Islet precursor cell (in vitro differentiated cells): Measurements from ENCODE around the gene COL24A1.
"Not testable (repeated sequence)": the region's sequence is repeated elsewhere in the genome, so short reads cannot be mapped to it uniquely, and the experiment has no call there.

Experiments
- DNase-seq: peaks from one replicate; pipeline ENCODE4 v3.0.0-alpha.2; 2018

Gene COL24A1

GRCh38 chr1:85867189-85867588 is 289.4 kb downstream of the COL24A1 start:
- no peak for DNase-seq

DNA sequence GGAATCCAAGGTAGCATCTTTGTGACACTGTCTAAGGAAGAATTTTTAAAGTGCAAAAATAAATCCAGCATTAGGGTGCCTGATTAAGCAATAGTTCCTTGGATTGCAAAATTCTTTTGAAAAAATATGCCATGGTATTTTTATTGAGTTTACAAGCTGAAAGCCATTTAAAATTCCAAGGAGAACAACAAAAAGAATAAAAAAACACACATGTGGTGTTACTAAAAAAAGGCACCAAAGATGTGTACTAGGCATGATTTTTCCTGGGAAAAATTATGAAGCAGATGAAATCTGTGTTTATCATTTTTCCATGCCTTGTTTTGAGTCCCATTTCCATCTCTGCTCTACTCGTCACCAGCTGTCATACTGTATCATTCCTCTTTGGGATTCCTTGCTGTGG is 291.4 kb downstream of the COL24A1 start:
- DNase-seq, result no peak

GRCh38 chr1:85864727-85865126 is 291.8 kb downstream of the COL24A1 start:
- no peak for DNase-seq

GRCh38 chr1:85863639-85864038 is 292.9 kb downstream of the COL24A1 start:
- not testable (repeated sequence) for DNase-seq

GRCh38 chr1:85862456-85862855 is 294.1 kb downstream of the COL24A1 start:
- DNase-seq, result no peak

DNA sequence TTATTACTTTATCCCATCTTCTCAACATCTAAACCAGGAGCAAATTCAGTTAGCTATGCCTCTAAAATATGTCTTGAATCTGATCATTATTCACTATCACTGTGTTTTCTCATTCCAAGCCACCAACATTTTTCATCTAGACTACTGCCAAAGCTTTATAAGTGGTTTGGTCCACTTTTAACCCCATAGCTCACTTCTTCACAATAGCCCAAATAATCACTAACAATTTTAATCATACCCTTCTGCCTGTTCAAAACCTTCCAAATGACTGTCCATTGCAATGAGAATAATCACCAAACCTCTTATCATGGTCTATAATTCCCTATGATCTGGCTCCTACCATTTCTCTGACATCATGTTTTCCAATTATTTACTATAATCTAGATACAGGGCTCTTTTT is 298.6 kb downstream of the COL24A1 start:
- DNase-seq, result no peak

DNA sequence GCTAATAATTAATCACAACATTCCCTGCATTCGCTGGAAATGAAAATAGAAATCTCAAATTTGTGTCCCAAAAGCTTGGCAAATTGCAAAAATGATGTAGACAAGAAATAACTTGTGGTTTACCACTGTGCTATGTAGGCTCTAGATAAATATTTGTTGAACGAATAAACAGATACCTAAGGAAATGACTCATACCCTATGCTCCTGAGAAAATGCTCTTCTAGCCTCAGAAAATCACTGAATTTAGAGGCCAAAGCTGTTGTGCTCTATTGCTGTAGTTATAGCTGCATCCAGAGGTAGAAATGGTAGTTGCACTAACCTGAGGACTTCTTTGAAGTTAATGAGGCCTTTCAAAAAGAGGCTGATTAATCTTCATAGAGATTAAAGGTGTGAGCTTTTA is 306.3 kb downstream of the COL24A1 start:
- DNase-seq, result no peak

- no peak for DNase-seq
Observed at GRCh38 chr1:85849660-85850059, 306.9 kb downstream of the COL24A1 start.

- DNase-seq, result no peak
Observed at GRCh38 chr1:85847356-85847755, 309.2 kb downstream of the COL24A1 start.

- DNase-seq, result no peak
Observed at GRCh38 chr1:85846706-85847105, 309.9 kb downstream of the COL24A1 start.

DNA sequence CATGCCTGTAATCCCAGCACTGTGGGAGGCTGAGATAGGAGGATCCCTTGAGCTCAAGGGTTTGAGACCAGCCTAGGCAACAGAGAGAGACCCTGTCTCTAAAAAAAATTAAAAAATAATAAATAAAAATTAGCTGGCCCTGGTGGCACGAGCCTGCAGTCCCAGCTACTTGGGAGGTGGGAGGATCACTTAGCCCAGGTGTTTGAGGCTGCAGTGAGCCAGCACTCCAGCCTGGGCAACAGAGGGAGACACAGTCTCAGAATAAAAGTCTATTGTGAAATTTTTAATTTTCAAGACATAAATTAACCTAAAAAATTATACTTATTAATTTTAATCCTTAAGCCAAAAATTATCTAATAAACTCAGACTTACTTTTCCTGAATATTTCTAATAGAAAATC is 317.1 kb downstream of the COL24A1 start:
- no peak for DNase-seq

DNA sequence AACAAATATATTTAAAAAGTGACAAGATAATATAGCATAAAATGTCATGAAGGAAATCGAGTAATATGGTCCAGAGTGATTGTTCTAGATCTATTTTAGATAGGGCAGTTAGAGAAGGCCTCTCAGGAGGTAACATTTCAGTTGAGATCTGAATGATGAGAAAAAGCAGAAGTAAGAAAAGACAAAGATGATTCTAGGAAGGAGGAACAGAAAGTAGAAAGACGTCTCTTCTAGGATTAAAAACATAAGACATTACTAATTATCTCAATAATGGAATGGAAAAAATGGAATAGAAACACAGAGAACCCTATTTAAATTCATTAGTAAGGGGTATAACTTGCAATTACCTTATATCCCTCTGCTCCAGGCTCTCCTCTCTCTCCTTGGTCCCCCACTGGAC is 318.3 kb downstream of the COL24A1 start:
- no peak for DNase-seq

DNA sequence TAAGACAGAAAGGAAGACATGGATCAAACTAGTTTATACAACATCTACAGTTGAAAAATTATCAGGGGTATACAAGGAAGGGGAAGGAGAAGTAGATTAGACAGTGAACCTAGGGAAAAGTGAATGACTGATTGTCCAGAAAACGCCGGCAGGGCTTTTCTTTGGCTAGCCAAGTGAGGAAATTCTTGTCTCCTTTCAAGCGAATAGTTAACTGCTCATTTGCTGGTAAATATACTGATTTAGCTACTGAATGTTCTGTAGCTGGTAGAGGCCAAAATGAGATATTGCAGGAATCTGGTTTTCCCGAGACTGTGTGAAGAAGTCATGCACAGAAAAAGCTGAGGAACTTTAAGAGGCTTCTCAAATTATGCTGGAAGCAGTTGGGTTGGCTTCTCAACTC is 319.8 kb downstream of the COL24A1 start:
- no peak for DNase-seq

DNA sequence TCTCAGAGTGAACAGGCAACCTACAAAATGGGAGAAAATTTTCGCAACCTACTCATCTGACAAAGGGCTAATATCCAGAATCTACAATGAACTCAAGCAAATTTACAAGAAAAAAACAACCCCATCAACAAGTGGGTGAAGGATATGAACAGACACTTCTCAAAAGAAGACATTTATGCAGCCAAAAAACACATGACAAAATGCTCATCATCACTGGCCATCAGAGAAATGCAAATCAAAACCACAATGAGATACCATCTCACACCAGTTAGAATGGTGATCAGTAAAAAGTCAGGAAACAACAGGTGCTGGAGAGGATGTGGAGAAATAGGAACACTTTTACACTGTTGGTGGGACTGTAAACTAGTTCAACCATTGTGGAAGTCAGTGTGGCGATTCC is 323.4 kb downstream of the COL24A1 start:
- not testable (repeated sequence) for DNase-seq

DNA sequence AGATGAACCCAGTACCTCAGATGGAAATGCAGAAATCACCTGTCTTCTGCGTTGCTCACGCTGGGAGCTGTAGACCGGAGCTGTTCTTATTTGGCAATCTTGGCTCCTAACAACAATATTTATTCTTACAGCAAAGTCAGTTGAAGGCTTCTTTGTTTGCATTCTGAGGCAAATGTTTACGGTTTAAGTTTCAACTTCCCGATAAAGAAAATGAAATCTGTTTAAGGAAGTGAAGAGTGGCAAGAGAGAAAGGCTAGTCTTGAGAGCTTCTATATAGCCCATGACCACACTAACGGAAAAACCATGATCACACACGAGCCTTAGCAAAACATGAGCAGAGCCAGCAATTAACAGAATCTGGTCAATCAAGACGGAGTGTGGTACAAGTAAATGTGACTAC is 325.7 kb downstream of the COL24A1 start:
- DNase-seq, result no peak

GRCh38 chr1:85824066-85824840 is 332.3 kb downstream of the COL24A1 start:
- DNase-seq, result no peak

- no peak for DNase-seq
Observed at GRCh38 chr1:85822696-85823095, 333.9 kb downstream of the COL24A1 start.

- no peak for DNase-seq
Observed at GRCh38 chr1:85818371-85818770, 338.2 kb downstream of the COL24A1 start.

DNA sequence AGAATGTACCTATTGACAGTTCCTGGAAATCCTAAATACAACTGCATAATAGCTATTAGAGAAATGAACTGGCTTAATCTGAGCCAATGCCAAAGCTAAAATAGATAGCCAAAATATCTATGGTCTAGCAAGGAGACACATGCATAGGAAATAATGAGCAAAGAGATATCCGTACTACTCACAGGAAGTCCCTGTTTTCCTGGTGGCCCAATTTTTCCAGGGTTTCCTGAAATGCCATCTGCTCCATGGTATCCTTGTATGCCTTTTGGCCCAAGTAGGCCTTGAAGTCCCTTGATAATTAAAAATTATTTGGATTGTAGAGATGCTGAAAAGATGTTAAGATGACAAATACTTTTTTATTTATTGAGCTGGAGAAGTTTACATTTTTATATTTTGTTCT is 340.0 kb downstream of the COL24A1 start:
- no peak for DNase-seq

- DNase-seq, result no peak
Observed at GRCh38 chr1:85815906-85816305, 340.7 kb downstream of the COL24A1 start.

DNA sequence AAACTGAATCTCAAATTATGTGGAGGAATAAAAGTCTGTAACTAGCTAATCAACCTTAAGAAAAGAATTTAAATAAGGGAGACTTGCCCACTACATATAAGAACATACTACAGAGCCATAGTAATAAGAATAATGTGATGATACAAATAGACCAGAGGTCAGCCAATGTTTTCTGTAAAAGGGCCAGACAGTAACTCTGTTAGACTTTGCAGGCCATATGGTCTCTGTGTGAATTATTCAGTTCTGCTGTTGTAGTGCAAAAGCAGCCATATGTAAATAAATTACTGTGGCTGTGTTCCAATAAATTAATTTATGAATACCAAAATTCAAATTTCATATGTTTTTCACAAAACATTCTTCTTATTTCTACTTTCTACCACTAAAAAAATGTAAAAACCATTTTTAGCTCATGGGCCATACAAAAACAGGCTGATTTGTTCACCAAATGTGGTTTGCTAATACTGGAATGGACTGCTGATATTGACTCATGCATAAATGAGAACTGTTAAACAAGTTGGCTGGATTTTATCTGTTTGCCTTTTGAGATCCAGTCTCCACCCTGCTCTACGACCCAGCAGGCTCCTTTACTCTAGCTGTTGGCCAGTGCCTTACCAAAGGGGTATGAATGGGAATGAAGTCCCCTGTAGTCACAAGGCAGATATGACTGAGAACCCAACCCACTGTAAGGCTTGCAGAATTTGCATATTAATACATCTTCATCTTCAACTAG is 350.2 kb downstream of the COL24A1 start:
- DNase-seq, result no peak

- DNase-seq, result no peak
Observed at GRCh38 chr1:85801520-85801919, 355.1 kb downstream of the COL24A1 start.

- no peak for DNase-seq
Observed at GRCh38 chr1:85799737-85800136, 356.8 kb downstream of the COL24A1 start.

GRCh38 chr1:85798419-85798818 is 358.2 kb downstream of the COL24A1 start:
- DNase-seq, result no peak

DNA sequence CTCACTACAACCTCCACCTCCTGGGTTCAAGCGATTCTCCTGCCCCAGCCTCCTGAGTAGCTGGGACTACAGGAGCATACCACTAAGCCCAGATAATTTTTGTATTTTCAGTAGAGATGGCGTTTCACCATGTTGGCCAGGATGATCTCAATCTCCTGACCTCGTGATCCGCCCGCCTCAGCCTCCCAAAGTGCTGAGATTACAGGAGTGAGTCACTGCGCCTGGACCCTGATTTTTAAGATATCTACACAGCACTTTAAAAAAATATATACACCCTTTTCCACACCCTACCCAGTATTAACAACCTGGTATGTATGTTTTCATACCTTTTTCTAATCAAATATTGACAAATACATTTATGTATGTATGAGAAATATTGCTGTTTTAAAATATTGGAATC is 379.6 kb downstream of the COL24A1 start:
- DNase-seq, result not testable (repeated sequence)
